GM19025 (cell line): ENCODE results near the gene POGLUT2.

Source experiments
- ATAC-seq: cut with Tn5 transposase; IDR thresholded peaks from one replicate; pipeline ENCODE4 v1.9.1; 2021; ENCODE audit warnings: mild to moderate bottlenecking, low read depth, moderate library complexity; ENCODE audit not compliant: unreplicated experiment

The POGLUT2 gene

DNA sequence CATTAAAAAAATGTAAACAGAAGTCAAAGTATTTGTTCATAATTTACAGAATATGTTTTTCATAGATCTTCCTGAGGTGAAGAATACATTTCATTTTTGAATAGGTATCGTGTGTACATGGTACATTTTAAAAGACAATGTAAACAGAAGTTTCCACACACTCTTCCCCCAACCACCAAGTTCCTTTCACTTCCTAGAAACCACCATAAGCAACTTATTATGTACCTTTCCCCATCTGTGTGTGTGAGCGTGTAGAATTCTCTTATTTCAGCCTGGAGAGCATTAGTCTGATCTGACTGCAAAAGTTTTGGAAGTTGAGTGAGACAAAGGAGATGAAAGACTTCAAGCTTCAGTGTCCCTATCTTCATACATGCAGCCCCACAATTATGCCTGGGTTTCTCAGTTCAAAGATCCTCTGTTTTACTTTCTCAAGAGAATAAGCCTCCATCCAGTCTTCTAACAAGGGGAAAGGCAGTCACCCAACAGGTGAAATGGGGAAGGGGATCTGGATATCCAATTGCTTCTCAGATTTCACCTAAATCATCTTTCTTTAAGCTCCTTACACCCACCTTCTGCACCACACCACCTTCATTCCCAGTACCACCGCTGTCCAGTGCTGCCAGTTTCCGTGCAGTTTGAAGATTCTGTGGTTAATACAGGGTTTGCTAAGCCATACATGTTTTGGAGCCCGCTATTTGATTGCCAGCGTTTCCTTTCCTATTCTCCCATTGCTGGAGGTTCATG, 27.3 kb downstream of the POGLUT2 start:
- no peak for ATAC-seq

- no peak for ATAC-seq
Measured at GRCh38 chr13:102770435-102770834, 28.3 kb downstream of the POGLUT2 start.

DNA sequence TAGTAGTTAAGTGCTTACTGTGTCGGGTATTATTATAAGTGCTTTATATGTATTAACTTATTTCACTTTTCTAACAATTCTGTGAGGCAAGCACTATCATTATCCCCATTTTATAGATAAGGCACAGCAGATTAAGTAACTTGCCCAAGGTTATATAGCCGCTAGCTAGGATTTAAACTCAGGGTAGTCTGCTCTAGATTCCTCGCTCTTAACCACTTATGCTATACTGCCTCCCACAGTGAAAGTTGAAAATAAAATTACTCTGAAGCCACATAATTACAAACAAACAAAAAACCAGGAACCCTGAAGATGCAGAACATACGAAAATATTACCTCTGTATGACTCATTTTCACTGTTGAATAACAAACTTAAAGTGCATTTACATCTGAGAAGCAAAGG, 29.1 kb downstream of the POGLUT2 start:
- ATAC-seq = no peak

GRCh38 chr13:102768909-102769308, 29.9 kb downstream of the POGLUT2 start:
- no peak for ATAC-seq

GRCh38 chr13:102763741-102764140, 35.0 kb downstream of the POGLUT2 start:
- ATAC-seq = no peak

DNA sequence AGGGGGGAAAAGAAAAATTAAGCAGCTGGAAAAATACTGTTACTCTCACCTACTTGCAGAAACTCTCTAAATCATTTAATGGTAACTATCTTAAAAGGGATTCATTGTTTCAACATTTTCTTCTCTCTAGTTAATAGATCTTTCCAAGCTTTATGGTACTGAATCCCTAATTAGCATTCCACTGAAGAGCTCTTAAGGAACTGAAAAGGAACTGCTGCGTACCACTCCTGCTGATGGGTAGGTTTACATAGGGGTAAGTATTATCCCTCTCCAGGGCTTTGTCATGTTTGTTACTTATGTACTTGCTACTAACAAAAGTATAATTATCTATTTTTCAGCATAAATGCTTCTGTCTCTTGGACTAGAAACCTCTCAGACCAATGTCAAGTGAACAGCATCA, 37.7 kb downstream of the POGLUT2 start:
- no peak for ATAC-seq

- no peak for ATAC-seq
Measured at GRCh38 chr13:102758842-102759241, 39.9 kb downstream of the POGLUT2 start.

GRCh38 chr13:102757006-102757405, 41.8 kb downstream of the POGLUT2 start:
- no peak for ATAC-seq

DNA sequence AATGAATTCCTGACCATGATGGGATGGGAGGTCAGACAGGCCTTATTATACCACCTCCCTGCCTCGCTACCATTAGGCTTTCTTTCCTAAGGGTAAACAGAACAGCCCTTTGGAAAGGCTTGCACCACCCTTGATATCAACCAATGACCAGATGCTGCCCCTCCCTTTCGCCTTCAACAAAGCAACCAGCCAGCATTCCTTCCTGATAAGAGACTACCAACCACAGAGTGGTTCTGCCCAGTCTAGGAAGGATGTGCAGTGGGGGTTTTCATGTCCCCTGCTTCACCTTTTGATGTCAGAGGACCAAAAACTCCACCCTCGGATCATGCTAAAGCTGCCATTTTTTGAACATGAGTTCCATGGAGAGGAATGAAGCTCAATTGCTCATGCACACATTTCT, 46.9 kb downstream of the POGLUT2 start:
- no peak for ATAC-seq

- no peak for ATAC-seq
Measured at GRCh38 chr13:102742506-102742905, 56.3 kb downstream of the POGLUT2 start.

DNA sequence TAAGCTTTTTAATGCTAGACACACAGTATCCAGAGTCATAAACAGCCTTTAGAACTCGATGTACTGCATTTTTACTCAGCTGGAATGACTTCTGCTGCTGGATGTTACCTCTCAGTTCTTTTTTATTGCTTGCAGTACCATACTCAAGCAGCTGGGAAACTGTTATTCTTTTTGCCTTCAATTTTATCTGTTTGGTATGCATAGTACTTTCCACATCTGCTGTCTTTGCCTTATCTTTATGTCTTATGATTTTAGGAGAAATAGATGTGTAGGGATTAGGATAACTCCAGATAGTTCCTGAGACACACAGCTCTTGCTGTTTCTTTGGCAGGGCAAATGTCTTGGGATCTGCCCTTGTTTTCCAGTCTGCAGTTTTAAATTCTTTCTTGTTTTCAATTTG, 56.7 kb downstream of the POGLUT2 start:
- ATAC-seq = no peak
